ENCODE measurements around the gene ASB6. TPM values are rescaled to one million over a fixed set of nuclear protein-coding genes. Genes with fewer than 3 reads are reported as not detected.

The ASB6 gene
- total RNA-seq, 6 donors from 2014 or later, result 15.4 to 51.3 (median 21.9) TPM

GRCh38 chr9:129610473-129611306 lies 31.3 kb downstream of the ASB6 start:
- peak overlapping the region; percentile 81 to 93 (median 86) for H3K27ac ChIP-seq

DNA sequence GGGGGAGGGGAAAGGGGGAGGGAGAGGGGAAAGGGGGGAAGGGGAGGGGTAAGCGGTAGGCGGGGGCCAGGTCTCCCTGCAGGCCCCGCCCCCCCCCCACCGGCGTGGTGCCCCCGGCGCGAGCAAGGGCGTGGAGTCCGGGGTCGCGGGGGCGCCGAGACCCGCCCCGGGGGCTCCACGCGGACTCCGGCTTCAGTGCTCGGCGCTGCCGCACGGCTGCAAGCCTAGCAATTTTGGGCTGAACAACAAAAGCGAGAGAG lies 31.8 kb downstream of the ASB6 start:
- ATAC-seq (ENCODE audit: low FRiP score in 2 of 2) (no peak), DNase-seq (no peak)
- WGBS, 2 donors, result 0 to 1% methylated on average over 6 to 18 of the region's 24 CpGs
- TF ChIP-seq POLR2A (IDR thresholded peaks at IDR 0.05) (no peak), EP300 (IDR thresholded peaks at IDR 0.05) (no peak), CTCF (IDR thresholded peaks at IDR 0.05) (no peak), POLR2AphosphoS5 (IDR thresholded peaks at IDR 0.05) (no peak)
- peaks cover 36 to 47% (median 43%) of the 10 kb centered on the region in 4 donors for H3K4me1 ChIP-seq
- H3K4me3 ChIP-seq, result peak overlapping the region; percentile 39 to 85 (median 66)
- no peaks in the 10 kb centered on the region for H3K9me3 ChIP-seq
- H3K36me3 ChIP-seq, result no peaks in the 10 kb centered on the region
- H3K27ac ChIP-seq, result peak overlapping the region; percentile 81 to 93 (median 86)
- no peaks in the 10 kb centered on the region for H3K27me3 ChIP-seq

More at GRCh38 chr9:129610473-129611306, 31.3 kb downstream of the ASB6 start:
- 1 to 2% methylated on average over 21 to 66 of the region's 66 CpGs for WGBS, 2 donors
- peaks cover 36 to 47% (median 43%) of the 10 kb centered on the region in 4 donors for H3K4me1 ChIP-seq
- H3K9me3 ChIP-seq, result no peaks in the 10 kb centered on the region
- H3K27me3 ChIP-seq, result no peaks in the 10 kb centered on the region
- H3K4me3 ChIP-seq, result peak overlapping the region; percentile 39 to 85 (median 66)
- DNase-seq (peak; percentile 77 to 96), ATAC-seq (ENCODE audit: low FRiP score in 2 of 2) (peak; percentile 52 to 89)
- no peaks in the 10 kb centered on the region for H3K36me3 ChIP-seq
- peak; percentile 92 to 100 (median 100) for TF ChIP-seq CTCF (IDR thresholded peaks at IDR 0.05)
- peak in 1 of 4 donors; percentile 30 for TF ChIP-seq POLR2A (IDR thresholded peaks at IDR 0.05)
- TF ChIP-seq POLR2AphosphoS5 (IDR thresholded peaks at IDR 0.05), result no peak

GRCh38 chr9:129609486-129610212 lies 32.3 kb downstream of the ASB6 start:
- Histone ChIP-seq H3K9me3 (no peaks in the 10 kb centered on the region), H3K36me3 (no peaks in the 10 kb centered on the region), H3K27me3 (no peaks in the 10 kb centered on the region), H3K4me3 (peak overlapping the region in 3 of 4 donors; percentile 61 to 85 (median 70)), H3K27ac (peak overlapping the region; percentile 81 to 93 (median 86)), H3K4me1 (peaks cover 36 to 47% (median 43%) of the 10 kb centered on the region in 4 donors)
- WGBS, 2 donors, result 17 to 41% methylated on average over 12 to 21 of the region's 30 CpGs
- ATAC-seq (ENCODE audit: low FRiP score in 2 of 2), result peak in 1 of 2 donors; percentile 31
- TF ChIP-seq POLR2AphosphoS5 (IDR thresholded peaks at IDR 0.05), result peak in 1 of 2 donors; percentile 6
- TF ChIP-seq EP300 (IDR thresholded peaks at IDR 0.05), result no peak
- peak; percentile 60 to 73 for DNase-seq

- TF ChIP-seq CTCF (IDR thresholded peaks at IDR 0.05), result no peak
- TF ChIP-seq POLR2AphosphoS5 (IDR thresholded peaks at IDR 0.05), result no peak
- TF ChIP-seq EP300 (IDR thresholded peaks at IDR 0.05), result no peak
- TF ChIP-seq POLR2A (IDR thresholded peaks at IDR 0.05), result no peak
- Histone ChIP-seq H3K9me3 (no peaks in the 10 kb centered on the region), H3K27ac (peak overlapping the region; percentile 81 to 93 (median 86)), H3K27me3 (no peaks in the 10 kb centered on the region), H3K4me3 (no peak overlapping the region), H3K4me1 (peaks cover 36 to 47% (median 43%) of the 10 kb centered on the region in 4 donors), H3K36me3 (no peaks in the 10 kb centered on the region)
- DNase-seq (peak in 1 of 2 donors; percentile 74), ATAC-seq (ENCODE audit: low FRiP score in 2 of 2) (no peak)
- 82 to 85% methylated on average over 8 to 27 of the region's 27 CpGs for WGBS, 2 donors
Measured at GRCh38 chr9:129608561-129609481, 33.1 kb downstream of the ASB6 start.
